WI38 (cell line): ENCODE measurements around the gene SKP1.
"Not testable (repeated sequence)": the region's sequence is repeated elsewhere in the genome, so short reads cannot be mapped to it uniquely, and the experiment has no call there.

ENCODE experiments used
- H3K4me3 ChIP-seq: 2 replicates; pipeline ENCODE4 v1.5.1; 2011; ENCODE audit warnings: low read depth, mild to moderate bottlenecking, control low read depth, low read length
- CTCF ChIP-seq: IDR thresholded peaks from 2 replicates; pipeline ENCODE4 v1.5.1; 2012; ENCODE audit warnings: low read depth, mild to moderate bottlenecking, control low read depth, low read length

The SKP1 gene

DNA sequence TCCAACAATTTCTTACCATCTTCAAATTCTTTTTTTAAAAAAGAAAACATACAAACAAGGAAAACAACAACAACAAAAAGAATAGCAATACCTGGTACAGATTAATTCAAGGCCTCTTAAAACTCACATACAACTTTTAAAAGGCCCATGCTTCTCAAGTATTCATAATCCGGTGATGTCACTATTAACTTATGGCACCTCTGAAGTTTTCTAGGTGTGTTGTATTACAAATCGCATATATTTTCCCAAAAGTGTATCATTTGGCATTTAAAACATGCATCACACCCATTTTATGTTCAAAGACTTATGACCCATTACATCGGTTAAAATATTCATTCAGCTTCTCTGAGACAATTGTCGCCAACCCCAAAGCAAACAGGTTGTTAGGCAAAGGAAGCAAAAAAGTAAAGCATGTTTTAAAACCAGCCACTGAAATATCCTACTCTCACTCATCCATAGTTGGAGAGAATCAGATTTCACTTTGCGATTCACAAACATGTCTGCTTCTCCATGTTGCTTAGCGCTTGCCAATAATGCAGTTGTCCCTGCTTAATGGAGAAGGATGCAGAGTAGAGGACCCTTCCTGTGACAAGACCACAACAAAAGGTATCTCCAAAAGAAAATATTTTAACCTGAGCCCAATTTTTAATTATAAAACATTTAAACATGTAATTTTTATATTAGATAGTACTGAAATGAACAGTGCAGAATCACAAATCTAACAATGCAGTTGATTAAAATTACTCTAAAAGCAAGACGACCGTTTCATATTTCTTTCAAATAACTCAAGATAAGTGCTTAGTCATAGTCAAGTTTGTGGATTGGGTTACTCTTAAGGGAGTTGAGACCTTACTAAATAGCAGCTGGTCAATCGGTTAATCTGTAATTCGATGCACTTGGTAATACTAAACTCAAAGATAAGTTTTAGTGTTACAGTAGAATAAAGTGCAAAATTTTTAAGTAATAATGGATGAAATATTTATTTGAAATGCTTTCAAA lies 1.6 kb downstream of the SKP1 start:
- no peak for TF ChIP-seq CTCF
- peak overlapping the region; percentile 92 for H3K4me3 ChIP-seq

DNA sequence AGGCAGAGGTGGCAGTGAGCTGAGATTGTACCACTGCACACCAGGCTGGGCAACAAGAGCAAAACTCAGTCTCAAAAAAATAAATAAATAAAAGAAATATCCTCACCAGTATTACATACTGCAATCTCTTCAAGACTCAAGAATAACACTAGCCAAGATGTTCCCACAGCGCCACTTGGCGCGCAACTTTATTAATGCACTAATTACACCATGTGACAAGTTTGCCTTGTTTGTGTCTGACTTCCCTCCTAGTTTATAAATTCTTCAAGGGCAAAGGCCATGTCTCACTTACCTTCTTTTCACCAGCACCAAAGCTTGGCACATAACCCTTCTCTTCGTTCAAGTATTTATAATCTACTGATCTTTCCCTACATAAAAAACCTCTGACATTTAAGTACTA lies 4.8 kb downstream of the SKP1 start:
- no peak overlapping the region for H3K4me3 ChIP-seq
- no peak for TF ChIP-seq CTCF

DNA sequence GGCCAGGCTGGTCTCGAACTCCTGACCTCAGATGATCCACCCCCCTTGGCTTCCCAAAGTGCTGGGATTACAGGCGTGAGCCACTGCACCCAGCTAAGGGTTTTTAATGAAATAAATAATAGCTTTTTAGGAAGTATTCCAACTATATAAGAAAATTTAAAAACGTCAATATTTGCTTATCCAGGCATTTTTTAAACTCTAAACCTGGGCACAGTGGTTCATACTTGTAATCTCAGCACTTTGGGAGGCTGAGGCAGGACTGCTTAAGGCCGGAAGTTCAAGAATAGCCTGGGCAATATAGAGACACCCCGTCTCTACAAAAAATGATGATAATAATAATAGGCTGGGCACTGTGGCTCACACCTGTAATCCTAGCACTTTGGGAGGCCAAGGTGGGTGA lies 14.2 kb downstream of the SKP1 start:
- no peak for TF ChIP-seq CTCF
- no peak overlapping the region for H3K4me3 ChIP-seq

DNA sequence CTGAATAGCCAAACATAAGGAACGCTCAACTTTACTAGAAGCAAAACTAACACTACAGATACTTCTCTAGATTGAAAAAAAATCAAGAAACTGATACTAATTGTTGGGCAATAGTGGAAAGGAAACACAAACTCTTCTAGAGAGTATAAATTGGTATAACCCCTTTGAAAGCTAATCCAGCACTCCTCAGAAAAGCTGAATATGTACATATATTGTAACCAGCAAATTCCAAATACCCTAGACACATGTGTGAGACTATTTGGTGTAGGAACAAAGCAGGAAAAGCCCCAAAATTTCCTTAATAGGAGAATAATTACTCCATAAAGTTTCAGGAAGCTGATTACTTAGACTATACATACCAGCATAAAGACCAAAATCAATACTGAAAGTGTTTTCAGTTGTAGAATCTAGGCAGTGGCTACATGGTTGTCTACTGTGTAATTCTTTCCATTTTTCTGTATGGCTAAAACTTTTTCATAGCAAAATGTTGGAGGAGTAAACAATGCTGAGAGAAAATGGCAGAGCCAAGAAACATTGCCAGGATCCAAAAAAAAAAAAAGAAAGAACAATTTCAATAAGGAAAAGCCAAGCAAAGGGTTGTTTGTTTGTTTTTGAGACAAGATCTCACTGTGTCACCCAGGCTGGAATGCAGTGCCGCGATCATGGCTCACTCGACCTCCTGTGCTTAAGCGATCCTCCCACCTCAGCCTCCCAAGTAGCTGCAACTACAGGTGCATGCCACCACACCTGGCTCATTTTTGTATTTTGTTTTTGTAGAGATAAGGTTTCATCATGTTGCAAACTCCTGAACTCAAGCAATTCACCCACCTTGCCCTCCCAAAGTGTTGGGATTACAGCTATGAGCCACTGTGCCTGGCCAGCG lies 15.0 kb downstream of the SKP1 start:
- no peak overlapping the region for H3K4me3 ChIP-seq
- no peak for TF ChIP-seq CTCF

DNA sequence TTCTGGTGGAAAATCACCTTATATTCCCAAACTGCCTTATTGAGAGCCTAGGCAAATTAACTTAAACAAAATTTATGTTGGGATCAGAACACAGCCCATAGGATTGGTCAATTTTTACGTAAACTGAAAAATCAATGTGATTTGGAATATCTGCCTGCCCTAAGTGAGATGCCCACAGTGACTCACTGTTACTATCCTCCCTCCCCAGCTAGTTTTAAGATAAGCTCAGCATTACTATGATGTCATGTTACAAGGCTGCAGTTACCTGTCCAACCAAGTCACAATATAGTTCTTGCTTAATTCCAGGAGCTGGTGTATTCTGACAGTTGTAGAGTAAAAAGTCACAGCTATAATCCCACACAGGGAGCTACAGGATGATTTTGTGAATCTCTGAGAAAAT lies 23.1 kb downstream of the SKP1 start:
- H3K4me3 ChIP-seq = no peak overlapping the region

DNA sequence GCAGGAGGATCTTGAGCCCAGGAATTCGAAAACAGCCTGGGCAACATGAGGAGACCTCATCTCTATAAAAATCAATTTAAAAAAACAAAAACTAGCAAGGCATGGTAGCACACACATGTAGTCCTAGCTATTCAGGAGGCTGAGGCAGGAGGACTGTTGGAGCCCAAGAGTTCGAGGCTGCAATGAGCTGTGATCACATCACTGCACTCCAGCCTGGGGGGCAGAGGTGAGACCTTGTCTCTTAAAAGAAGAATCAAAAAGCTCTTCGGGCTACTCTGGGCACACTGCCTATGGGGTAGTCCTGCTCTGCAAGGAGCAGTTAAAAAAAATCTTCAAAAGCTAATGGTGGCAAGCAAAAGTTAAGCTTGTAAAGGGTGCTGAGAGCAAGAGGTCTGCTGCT lies 23.5 kb downstream of the SKP1 start:
- H3K4me3 ChIP-seq = no peak overlapping the region
- no peak for TF ChIP-seq CTCF

More for the DNA sequence above, 23.1 kb downstream of the SKP1 start:
- TF ChIP-seq CTCF = no peak

- H3K4me3 ChIP-seq = not testable (repeated sequence)
Measured at GRCh38 chr5:134152173-134152832, 24.4 kb downstream of the SKP1 start.
